Glutamatergic neuron (in vitro differentiated cells): ENCODE measurements around the gene LY6G6D. TPM values are rescaled to one million over a fixed set of nuclear protein-coding genes. Genes with fewer than 3 reads are reported as not detected.

ENCODE experiments used
- DNase-seq: peaks from one replicate; pipeline ENCODE4 v3.0.0; 2022
- H3K27ac Mint-ChIP-seq: one replicate; pipeline ENCODE4 v1.8.0; 2020; ENCODE audit warnings: mild to moderate bottlenecking, mixed read lengths, inconsistent platforms; ENCODE audit not compliant: unreplicated experiment
- H3K27me3 Mint-ChIP-seq: one replicate; pipeline ENCODE4 v1.8.0; 2020; ENCODE audit warnings: mild to moderate bottlenecking, moderate library complexity, mixed read lengths, inconsistent platforms; ENCODE audit not compliant: unreplicated experiment
- H3K36me3 Mint-ChIP-seq: one replicate; pipeline ENCODE4 v1.8.0; 2020; ENCODE audit warnings: mild to moderate bottlenecking, mixed read lengths, inconsistent platforms; ENCODE audit not compliant: unreplicated experiment
- H3K4me1 Mint-ChIP-seq: one replicate; pipeline ENCODE4 v1.8.0; 2020; ENCODE audit warnings: mild to moderate bottlenecking, low read depth, mixed read lengths, inconsistent platforms; ENCODE audit not compliant: unreplicated experiment
- H3K4me3 Mint-ChIP-seq: one replicate; pipeline ENCODE4 v1.8.0; 2020; ENCODE audit warnings: mild to moderate bottlenecking, mixed read lengths, inconsistent platforms; ENCODE audit not compliant: unreplicated experiment
- H3K9me3 Mint-ChIP-seq: one replicate; pipeline ENCODE4 v1.8.0; 2020; ENCODE audit warnings: mild to moderate bottlenecking, moderate library complexity, mixed read lengths, inconsistent platforms; ENCODE audit not compliant: unreplicated experiment
- total RNA-seq: library from RNA; stranded (reverse); fragmentation: NEBNext Ultra II Directional; extraction: Animal tissue kit (Norgen Biotek cat#: 25700); gene quantifications from one replicate; pipeline ENCODE4 v1.2.1, GENCODE V29; 2021; ENCODE audit not compliant: unreplicated experiment
- TF ChIP-seq, protein P1 (sequence below): fragments of 200-600 bp; sonication (generic); IDR thresholded peaks from one replicate; pipeline ENCODE4 v1.5.0; 2021; ENCODE audit not compliant: partially characterized antibody, unreplicated experiment

LY6G6D gene
- total RNA-seq, 1 donor from 2014 or later, result not detected

DNA sequence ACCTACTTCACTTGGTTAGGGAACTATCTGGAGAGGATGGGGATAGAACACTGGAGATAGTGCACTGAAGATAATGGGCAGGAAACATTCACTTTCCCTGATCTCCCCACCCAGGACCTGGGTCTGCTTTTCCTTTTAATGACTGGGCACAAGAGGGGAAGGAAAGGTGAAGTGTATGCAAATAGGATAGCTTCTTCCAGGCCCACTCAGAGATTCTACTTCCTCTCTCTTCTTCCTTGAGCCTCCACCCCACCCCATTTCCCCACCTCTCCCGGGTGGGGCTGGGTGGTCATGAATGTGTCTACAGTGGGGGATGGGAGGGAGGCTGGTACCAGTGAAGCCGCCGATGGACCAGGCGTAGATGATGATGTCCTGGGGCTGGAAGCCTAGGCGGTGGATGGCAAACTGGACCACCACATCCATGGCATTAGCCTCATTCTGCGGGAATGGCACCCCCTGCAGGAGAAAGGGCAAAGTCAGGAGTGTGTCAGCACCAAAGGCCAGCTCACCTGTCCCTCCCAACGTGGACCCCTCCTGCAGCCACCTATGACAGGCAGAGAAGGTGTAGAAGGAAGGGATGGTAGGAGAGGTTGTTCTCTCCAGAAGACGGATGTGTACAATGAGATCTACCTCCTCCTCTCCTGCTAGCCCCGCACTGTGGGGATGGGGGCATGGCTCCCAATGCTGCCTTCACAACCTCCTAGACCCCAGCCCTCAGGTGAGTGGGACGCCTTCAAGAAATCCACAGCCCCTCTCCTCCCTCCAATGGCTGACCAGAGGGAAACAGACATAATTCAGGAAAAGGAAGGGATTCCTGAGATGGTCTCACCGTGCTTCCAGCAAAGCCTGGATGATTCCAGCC is 25.7 kb upstream of the LY6G6D start:
- Mint-ChIP-seq H3K4me1 (no peaks in the 10 kb centered on the region), H3K27ac (peak overlapping the region; percentile 33), H3K27me3 (peaks cover 3% of the 10 kb centered on the region), H3K9me3 (peaks cover 4% of the 10 kb centered on the region), H3K36me3 (no peaks in the 10 kb centered on the region), H3K4me3 (no peak overlapping the region)
- TF ChIP-seq, protein P1, sequence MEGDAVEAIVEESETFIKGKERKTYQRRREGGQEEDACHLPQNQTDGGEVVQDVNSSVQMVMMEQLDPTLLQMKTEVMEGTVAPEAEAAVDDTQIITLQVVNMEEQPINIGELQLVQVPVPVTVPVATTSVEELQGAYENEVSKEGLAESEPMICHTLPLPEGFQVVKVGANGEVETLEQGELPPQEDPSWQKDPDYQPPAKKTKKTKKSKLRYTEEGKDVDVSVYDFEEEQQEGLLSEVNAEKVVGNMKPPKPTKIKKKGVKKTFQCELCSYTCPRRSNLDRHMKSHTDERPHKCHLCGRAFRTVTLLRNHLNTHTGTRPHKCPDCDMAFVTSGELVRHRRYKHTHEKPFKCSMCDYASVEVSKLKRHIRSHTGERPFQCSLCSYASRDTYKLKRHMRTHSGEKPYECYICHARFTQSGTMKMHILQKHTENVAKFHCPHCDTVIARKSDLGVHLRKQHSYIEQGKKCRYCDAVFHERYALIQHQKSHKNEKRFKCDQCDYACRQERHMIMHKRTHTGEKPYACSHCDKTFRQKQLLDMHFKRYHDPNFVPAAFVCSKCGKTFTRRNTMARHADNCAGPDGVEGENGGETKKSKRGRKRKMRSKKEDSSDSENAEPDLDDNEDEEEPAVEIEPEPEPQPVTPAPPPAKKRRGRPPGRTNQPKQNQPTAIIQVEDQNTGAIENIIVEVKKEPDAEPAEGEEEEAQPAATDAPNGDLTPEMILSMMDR, result peak; percentile 40
- DNase-seq, result no peak

GRCh38 chr6:31690231-31691077 is 24.7 kb upstream of the LY6G6D start:
- no peaks in the 10 kb centered on the region for H3K36me3 Mint-ChIP-seq
- H3K4me3 Mint-ChIP-seq, result no peak overlapping the region
- H3K9me3 Mint-ChIP-seq, result peaks cover 4% of the 10 kb centered on the region
- H3K27me3 Mint-ChIP-seq, result peaks cover 3% of the 10 kb centered on the region
- H3K27ac Mint-ChIP-seq, result no peak overlapping the region
- DNase-seq, result no peak
- H3K4me1 Mint-ChIP-seq, result no peaks in the 10 kb centered on the region
- TF ChIP-seq, protein P1, result no peak

DNA sequence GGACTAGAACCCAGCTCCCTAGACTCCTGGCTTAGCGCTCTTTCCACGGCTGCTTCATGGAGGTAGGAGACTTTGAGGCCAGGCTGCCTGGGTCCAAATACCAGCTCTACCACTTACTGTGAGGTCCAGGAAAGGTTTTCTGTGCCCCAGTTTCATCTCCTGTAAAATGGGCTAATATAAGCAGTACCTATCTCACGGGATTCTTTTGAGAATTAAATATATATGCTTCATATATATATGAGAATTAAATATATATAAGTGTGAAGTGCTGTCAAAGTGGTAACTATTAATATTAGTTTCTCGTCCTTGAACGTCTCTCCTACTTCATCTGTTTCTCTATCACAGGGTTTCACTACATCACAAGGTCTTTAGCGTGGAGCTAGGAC is 24.1 kb upstream of the LY6G6D start:
- no peaks in the 10 kb centered on the region for H3K4me1 Mint-ChIP-seq
- DNase-seq, result no peak

DNA sequence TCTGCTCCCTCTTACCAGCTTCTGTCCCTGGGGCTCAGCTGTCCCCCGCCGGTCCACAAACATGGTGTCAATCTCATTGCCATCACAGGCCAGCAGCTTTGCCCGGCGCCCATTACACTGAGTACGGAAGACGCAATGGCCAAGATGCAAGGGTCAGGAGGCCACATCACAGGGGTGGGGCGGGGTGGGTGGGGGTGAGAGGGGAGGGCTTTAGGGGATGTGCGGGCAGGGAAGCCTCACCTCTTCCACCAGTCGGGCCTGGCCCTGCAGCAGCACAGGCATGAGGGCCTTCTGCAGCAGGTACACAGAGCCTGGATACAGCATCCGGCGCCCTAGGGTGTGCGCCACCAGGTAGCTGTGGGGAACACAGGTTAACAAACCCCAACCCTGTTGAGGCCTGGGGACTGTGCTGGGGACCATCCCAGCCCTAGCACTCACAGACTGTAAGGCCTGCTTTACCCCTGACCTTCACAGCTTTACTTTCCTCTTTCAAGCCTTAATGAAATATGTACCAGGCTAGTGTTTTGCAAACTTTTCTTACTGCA is 23.5 kb upstream of the LY6G6D start:
- Mint-ChIP-seq H3K4me3 (no peak overlapping the region), H3K36me3 (no peaks in the 10 kb centered on the region), H3K27ac (no peak overlapping the region), H3K27me3 (no peaks in the 10 kb centered on the region), H3K9me3 (peaks cover 1% of the 10 kb centered on the region), H3K4me1 (no peaks in the 10 kb centered on the region)
- DNase-seq, result no peak
- TF ChIP-seq, protein P1, result no peak

More for the DNA sequence above, 24.1 kb upstream of the LY6G6D start:
- Mint-ChIP-seq H3K36me3 (no peaks in the 10 kb centered on the region), H3K27me3 (peaks cover 3% of the 10 kb centered on the region), H3K27ac (no peak overlapping the region), H3K4me3 (no peak overlapping the region), H3K9me3 (peaks cover 1% of the 10 kb centered on the region)
- TF ChIP-seq, protein P1, result no peak
